Parathyroid adenoma (tissue), 2 donors: ENCODE data around the gene CNP.
A peak's percentile ranks its signal among the peaks of the same experiment; 100 is the strongest.

Experiments used
- H2AFZ ChIP-seq: fragments of 300-600 bp; sonication (generic); one replicate; pipeline ENCODE4 v1.7.0; 2017; ENCODE audit warnings: antibody characterized with exemption, mild to moderate bottlenecking
- H3K27ac ChIP-seq: fragments of 300-600 bp; sonication (generic); one replicate; pipeline ENCODE4 v1.7.0; 2017
- H3K27me3 ChIP-seq: fragments of 300-600 bp; sonication (generic); one replicate; pipeline ENCODE4 v1.7.0; 2017; ENCODE audit warnings: low read length; ENCODE audit not compliant: control insufficient read depth, insufficient read depth
- H3K36me3 ChIP-seq: fragments of 300-600 bp; sonication (generic); one replicate; pipeline ENCODE4 v1.7.0; 2017; ENCODE audit warnings: low read length; ENCODE audit not compliant: control insufficient read depth, insufficient read depth
- H3K4me1 ChIP-seq: fragments of 300-600 bp; sonication (generic); one replicate; pipeline ENCODE4 v1.7.0; 2017; ENCODE audit warnings: control low read depth
- H3K4me2 ChIP-seq: fragments of 300-600 bp; sonication (generic); one replicate; pipeline ENCODE4 v1.7.0; 2017; ENCODE audit warnings: low read length
- H3K4me3 ChIP-seq: fragments of 300-600 bp; sonication (generic); one replicate; pipeline ENCODE4 v1.7.0; 2017; ENCODE audit warnings: low read depth, low read length
- H3K79me2 ChIP-seq: fragments of 300-600 bp; sonication (generic); one replicate; pipeline ENCODE4 v1.7.0; 2017; ENCODE audit warnings: control low read depth
- H3K9ac ChIP-seq: fragments of 300-600 bp; sonication (generic); one replicate; pipeline ENCODE4 v1.7.0; 2017; ENCODE audit warnings: mild to moderate bottlenecking
- H3K9me3 ChIP-seq: fragments of 300-600 bp; sonication (generic); one replicate; pipeline ENCODE4 v1.7.0; 2017; ENCODE audit warnings: low read length; ENCODE audit not compliant: control insufficient read depth
- TF ChIP-seq, protein P1 (sequence below): fragments of 300-600 bp; sonication (generic); IDR thresholded peaks from one replicate; pipeline ENCODE4 v1.7.0; 2017; ENCODE audit warnings: antibody characterized with exemption, mild to moderate bottlenecking
- donor health status: primary hyperparathyroidism.

CNP gene

DNA sequence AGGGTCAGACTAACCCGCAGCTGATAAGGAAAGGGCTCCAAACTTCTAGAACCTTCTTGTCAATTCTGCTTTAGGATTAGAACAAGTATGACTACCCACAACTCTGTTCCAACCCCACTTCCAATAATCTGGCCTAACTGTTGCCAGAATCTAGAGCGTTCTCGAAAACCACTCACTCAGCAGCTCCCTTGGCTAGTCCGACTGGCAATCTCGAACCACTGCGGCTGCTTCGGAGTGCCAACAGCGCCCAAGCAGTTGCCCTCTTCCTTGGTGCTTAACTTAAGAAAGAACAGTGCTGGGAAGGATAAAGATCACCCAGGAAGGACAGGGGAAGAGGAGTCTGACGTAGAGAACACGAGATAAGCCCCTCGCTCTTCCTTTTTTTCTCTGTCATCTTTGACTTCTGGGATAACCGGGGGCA lies 49.8 kb downstream of the CNP start:
- Histone ChIP-seq H3K4me1 (peaks cover 20% of the 10 kb centered on the region), H3K79me2 (peaks cover 66% of the 10 kb centered on the region)

GRCh38 chr17:42016941-42017865 lies 50.6 kb downstream of the CNP start, which contains the start of gene DNAJC7:
Gene DNAJC7 (minus strand): TSS chr17:42017439. CDS start chr17:42017416, 23 bp downstream.
- Histone ChIP-seq H3K4me2 (peak within 1 kb of the TSS; percentile 82), H3K4me3 (peak within 1 kb of the TSS; percentile 98), H2AFZ (peak within 1 kb of the TSS; percentile 79), H3K27ac (peak within 1 kb of the TSS; percentile 81), H3K9me3 (no peaks in the 10 kb centered on the region), H3K9ac (peak within 1 kb of the TSS; percentile 81), H3K36me3 (no peaks in the 10 kb centered on the region), H3K27me3 (no peaks in the 10 kb centered on the region), H3K79me2 (peaks cover 58% of the 10 kb centered on the region), H3K4me1 (peaks cover 15% of the 10 kb centered on the region)
- TF ChIP-seq, protein P1, sequence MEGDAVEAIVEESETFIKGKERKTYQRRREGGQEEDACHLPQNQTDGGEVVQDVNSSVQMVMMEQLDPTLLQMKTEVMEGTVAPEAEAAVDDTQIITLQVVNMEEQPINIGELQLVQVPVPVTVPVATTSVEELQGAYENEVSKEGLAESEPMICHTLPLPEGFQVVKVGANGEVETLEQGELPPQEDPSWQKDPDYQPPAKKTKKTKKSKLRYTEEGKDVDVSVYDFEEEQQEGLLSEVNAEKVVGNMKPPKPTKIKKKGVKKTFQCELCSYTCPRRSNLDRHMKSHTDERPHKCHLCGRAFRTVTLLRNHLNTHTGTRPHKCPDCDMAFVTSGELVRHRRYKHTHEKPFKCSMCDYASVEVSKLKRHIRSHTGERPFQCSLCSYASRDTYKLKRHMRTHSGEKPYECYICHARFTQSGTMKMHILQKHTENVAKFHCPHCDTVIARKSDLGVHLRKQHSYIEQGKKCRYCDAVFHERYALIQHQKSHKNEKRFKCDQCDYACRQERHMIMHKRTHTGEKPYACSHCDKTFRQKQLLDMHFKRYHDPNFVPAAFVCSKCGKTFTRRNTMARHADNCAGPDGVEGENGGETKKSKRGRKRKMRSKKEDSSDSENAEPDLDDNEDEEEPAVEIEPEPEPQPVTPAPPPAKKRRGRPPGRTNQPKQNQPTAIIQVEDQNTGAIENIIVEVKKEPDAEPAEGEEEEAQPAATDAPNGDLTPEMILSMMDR = peak; percentile 5

More for the DNA sequence above, 49.8 kb downstream of the CNP start:
- H3K9ac ChIP-seq = peak overlapping the region; percentile 81
- H2AFZ ChIP-seq = peak overlapping the region; percentile 79
- TF ChIP-seq, protein P1 = no peak
- H3K9me3 ChIP-seq = no peaks in the 10 kb centered on the region
- H3K27me3 ChIP-seq = no peaks in the 10 kb centered on the region
- H3K4me3 ChIP-seq = peak overlapping the region; percentile 98
- H3K36me3 ChIP-seq = no peaks in the 10 kb centered on the region
- peak overlapping the region; percentile 82 for H3K4me2 ChIP-seq
- H3K27ac ChIP-seq = peak overlapping the region; percentile 81

DNA sequence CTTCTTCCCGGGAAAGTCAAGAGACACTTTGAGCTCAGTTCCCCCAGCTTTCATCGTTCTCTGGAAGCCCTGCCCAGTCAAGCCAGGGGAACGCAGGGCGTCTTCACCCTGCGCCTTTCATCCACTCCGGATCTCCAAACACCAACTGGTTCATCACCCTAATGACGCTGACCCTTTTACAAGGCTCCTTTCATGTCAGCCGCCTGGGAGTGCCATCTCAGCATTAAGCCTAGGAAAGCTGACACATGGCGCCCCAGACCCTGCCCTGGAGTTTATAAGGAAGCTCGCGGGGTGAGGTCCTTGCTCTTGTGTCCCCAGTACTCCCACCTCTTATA lies 51.2 kb downstream of the CNP start:
- Histone ChIP-seq H3K4me1 (peaks cover 15% of the 10 kb centered on the region), H2AFZ (peak overlapping the region; percentile 79)

DNA sequence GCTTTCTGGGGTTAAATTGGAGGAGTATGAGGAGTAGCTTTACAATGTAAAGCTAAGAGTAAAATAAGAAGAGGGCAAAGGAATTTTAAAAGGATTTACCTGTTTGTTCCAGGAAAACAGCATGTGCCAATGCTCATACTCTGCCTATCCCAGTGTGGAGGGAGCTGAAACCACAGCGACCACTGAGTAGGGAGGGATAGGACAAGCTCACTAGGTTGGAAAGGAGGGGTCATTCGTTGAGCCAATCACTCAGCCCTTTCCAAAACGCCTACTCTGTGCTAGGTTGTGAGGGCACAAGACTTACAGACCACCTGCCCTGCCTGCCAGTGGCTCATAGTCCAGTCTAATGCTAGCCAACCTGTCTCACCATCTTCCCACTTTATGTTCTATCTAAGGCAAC lies 51.7 kb downstream of the CNP start:
- Histone ChIP-seq H3K27ac (peak overlapping the region; percentile 81), H3K9ac (no peak overlapping the region), H2AFZ (peak overlapping the region; percentile 79), H3K4me1 (peaks cover 15% of the 10 kb centered on the region), H3K4me3 (peak overlapping the region; percentile 98), H3K36me3 (no peaks in the 10 kb centered on the region), H3K27me3 (no peaks in the 10 kb centered on the region), H3K4me2 (peak overlapping the region; percentile 82), H3K79me2 (peaks cover 47% of the 10 kb centered on the region), H3K9me3 (no peaks in the 10 kb centered on the region)
- TF ChIP-seq, protein P1 = no peak

More for the DNA sequence above, 51.2 kb downstream of the CNP start:
- no peaks in the 10 kb centered on the region for H3K36me3 ChIP-seq
- H3K27me3 ChIP-seq = no peaks in the 10 kb centered on the region
- TF ChIP-seq, protein P1 = no peak
- peak overlapping the region; percentile 82 for H3K4me2 ChIP-seq
- H3K9me3 ChIP-seq = no peaks in the 10 kb centered on the region
- H3K79me2 ChIP-seq = peaks cover 52% of the 10 kb centered on the region
- peak overlapping the region; percentile 98 for H3K4me3 ChIP-seq
- H3K27ac ChIP-seq = peak overlapping the region; percentile 81
- H3K9ac ChIP-seq = peak overlapping the region; percentile 13
